T1000 (cell line): ENCODE results near the gene GPAM.
"Not testable (repeated sequence)": the region's sequence is repeated elsewhere in the genome, so short reads cannot be mapped to it uniquely, and the experiment has no call there.

Experiments
- DNase-seq: peaks from one replicate; lab custom pipeline; 2025; ENCODE audit warnings: mixed read lengths; lab: John Stamatoyannopoulos, UW

Gene GPAM

DNA sequence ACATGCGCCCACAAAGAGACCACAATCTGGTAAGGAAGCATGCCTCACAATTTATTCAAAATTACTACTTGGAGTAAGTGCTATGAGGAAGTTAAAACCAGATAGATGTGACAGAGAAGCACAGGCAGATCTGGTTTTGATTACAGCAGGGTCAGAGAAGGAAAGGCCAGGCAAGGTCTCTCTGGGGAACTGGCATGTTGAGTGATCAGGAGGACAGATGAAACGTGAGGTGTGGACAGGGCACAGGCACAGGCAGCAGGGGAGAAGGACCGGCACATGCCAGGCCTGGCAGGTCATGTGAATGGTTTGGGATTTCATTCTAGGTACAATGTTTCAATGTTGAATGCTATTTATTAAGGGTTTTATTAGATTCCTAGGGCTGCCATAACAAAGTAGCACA lies 51.6 kb downstream of the GPAM start:
- DNase-seq, result no peak

DNA sequence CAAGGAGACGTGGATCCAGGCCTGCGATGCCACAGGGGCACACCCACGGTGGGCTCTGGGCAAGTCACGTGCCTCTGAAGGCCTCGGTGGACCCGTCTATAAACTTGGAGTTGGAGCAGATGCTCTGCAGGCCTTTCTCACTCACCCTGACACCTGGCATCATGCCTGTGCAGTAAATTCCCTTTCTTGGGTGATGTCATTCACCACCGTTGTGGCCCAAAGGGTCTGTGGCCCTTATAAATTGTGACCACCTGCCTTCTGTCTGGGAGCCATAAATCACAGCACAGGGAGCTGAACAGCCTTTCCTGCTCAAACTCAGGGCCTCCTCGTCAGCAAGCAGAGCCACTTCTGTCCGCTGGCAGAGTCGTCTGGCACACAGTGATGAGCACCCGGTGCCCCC lies 52.2 kb downstream of the GPAM start:
- DNase-seq, result no peak

DNA sequence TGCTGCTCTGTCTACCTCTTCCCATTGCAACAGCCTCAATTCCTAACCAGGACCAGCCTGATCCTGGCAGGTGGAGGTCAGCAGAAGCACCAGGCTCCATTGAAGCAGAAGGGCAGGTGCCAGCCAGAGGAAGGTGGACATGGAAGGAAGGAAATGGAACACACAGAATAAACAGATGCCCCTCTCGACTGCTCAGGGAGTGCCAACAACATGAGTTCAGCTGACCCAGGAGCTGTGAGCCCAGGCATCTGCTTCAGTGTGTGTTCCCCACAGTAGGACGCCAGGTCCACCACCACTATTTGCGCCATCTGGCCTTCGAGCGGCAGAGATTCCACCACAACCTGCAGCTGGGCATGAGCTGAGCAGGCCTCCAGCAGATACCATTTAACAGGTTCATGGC lies 56.7 kb downstream of the GPAM start:
- no peak for DNase-seq

DNA sequence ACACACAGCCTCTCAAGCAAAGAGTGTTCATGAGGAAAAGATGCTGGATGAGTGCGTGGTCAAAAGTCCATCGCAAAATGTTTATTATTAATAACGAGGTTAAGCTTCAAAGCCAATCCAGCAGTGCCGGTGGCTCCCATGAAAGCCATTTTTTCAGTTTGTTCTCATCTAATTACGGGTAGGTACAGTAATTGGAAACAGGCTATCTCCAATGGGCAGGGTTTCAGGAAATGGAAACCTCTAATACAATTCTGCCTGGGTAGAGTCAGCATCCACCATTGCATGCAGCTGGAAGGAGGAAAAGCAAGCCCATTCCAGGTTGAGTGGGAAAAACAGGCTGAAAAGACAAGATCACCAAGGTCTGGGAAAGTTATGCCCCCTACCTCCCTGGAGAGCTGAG lies 57.4 kb downstream of the GPAM start:
- DNase-seq, result no peak

DNA sequence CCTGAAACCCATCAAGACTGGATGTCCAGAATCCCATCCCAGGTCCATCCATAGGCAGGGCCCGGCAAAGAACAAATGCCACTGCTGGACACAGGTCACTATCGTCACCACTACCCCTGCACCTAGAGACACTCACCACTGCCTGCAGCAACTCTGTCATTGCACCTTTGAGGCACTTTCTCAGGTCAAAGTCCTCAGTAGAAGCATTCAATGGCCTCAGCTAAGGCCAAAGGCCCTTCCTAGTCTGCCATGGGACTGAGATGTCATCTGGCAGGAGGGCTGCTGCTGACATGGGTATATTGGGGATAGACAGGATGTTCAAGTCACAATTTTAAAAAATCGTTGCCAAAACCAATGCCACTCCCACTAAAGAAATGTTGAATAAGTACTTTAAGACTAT lies 58.7 kb downstream of the GPAM start:
- DNase-seq, result no peak

DNA sequence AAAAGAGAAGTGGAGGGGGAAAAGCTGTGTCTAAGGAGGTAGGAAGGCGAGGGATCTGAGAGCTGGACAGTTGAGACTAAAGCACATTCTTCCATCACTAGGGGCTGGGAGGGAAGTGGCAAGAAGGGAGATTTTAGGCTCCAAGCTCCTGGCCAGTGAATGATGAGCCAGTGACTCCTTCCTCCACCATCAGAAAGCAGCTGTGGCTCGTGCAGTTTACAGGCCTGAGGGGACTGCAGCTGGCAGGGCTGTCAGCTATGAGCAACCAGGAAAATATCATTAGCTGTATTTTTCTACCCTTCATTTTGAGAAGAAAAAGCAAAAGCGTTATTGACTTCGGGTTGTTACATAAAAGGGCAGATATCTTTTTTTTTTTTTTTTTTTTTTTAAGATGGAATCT lies 60.7 kb downstream of the GPAM start:
- DNase-seq, result no peak

DNA sequence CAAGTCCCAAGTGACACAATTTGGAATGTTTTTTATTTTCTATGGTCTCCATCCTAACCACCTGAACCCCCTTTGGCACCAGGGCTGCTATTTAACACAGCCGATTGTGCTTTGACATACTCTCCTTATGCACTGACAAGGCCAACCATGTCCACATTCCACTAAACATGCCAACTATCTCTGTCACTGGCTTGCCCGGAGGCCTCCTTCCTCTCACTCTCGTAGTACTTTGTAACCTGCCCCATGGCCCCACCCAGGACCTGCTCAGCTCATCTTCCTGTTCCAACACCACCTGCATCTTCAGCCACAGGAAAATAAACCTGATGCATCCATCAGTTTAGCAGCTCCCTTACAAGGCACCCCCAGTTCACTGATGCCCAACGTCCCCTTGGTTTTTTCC lies 63.1 kb downstream of the GPAM start:
- no peak for DNase-seq

DNA sequence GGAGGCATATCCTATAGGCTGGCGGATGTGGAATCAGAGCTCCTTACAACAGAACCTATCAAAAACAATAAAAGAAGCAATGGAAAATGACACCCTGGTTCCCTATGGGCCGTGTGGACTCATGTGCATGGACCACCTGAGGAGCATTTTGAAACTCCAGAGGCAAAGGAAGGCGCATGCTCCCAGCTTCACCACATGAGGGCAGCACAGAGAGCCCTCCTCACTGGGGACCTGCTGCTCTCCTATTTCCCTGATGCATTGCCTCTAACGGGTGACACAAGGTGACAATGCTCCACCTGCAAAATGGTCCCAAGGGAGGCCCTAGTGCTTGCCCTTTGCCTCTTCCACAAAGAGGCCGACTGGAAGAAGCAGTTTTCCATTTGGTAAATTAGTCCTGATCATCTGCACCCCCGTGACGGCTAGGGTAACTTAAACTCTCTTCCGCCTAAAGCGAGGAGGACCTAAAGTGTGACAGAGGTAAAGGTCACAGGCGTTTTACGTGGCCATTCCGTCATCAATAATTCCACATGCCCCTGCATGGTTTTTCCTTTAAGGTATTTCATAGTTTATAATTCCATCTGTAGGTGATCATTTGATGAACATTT lies 67.7 kb downstream of the GPAM start:
- no peak for DNase-seq

DNA sequence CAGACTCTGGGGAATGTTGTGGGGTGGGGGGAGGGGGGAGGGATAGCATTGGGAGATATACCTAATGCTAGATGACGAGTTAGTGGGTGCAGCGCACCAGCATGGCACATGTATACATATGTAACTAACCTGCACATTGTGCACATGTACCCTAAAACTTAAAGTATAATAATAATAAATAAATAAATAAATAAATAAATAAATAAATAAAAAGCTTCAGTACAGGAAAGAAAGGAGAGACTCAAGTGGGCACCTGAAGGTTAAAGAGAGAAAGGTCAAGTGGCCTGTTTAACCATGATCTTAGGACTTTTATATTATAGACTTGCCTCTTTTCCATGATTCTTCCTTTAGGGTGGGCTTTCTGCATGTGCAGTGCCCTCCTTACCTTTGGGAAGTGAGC lies 73.8 kb downstream of the GPAM start:
- not testable (repeated sequence) for DNase-seq
